Measurements from ENCODE around the gene KCNK4. TPM values are rescaled to one million over a fixed set of nuclear protein-coding genes. Genes with fewer than 3 reads are reported as not detected.
A peak's percentile ranks its signal among the peaks of the same experiment; 100 is the strongest.

Gene KCNK4
- total and polyA plus RNA-seq, 2 of the 13 experiments (the other 11 are each of a cell fraction or from before 2014, with no cell fraction given), result not detected

- no peak for TF ChIP-seq SIX4 (CRISPR knock-in tag; IDR thresholded peaks at IDR 0.05)
- peak; percentile 19; the same call in 1 of the 2 replicates for TF ChIP-seq SIN3A (IDR thresholded peaks at IDR 0.05; ENCODE audit: borderline replicate concordance, low read depth, low read length)
- TF ChIP-seq ZNF180 (CRISPR knock-in tag; IDR thresholded peaks at IDR 0.05; ENCODE audit: borderline replicate concordance, low read depth), result no peak
- TF ChIP-seq HHEX (CRISPR knock-in tag; IDR thresholded peaks at IDR 0.05), result no peak
- TF ChIP-seq ZBTB8A (CRISPR knock-in tag; IDR thresholded peaks at IDR 0.05; ENCODE audit: borderline replicate concordance, low read depth), result no peak
- no peak for TF ChIP-seq SMYD3 (CRISPR knock-in tag; IDR thresholded peaks at IDR 0.05)
- no peak for TF ChIP-seq ZNF850 (CRISPR knock-in tag; conservative IDR thresholded peaks at IDR 0.05)
- no peak for TF ChIP-seq ZBTB3 (CRISPR knock-in tag; IDR thresholded peaks at IDR 0.05; ENCODE audit: borderline replicate concordance, low read depth)
- peak; percentile 62 for TF ChIP-seq ZFY (CRISPR knock-in tag; IDR thresholded peaks at IDR 0.05)
- TF ChIP-seq ZNF138 (CRISPR knock-in tag; IDR thresholded peaks at IDR 0.05; ENCODE audit: low read depth), result no peak
- TF ChIP-seq, protein P1, sequence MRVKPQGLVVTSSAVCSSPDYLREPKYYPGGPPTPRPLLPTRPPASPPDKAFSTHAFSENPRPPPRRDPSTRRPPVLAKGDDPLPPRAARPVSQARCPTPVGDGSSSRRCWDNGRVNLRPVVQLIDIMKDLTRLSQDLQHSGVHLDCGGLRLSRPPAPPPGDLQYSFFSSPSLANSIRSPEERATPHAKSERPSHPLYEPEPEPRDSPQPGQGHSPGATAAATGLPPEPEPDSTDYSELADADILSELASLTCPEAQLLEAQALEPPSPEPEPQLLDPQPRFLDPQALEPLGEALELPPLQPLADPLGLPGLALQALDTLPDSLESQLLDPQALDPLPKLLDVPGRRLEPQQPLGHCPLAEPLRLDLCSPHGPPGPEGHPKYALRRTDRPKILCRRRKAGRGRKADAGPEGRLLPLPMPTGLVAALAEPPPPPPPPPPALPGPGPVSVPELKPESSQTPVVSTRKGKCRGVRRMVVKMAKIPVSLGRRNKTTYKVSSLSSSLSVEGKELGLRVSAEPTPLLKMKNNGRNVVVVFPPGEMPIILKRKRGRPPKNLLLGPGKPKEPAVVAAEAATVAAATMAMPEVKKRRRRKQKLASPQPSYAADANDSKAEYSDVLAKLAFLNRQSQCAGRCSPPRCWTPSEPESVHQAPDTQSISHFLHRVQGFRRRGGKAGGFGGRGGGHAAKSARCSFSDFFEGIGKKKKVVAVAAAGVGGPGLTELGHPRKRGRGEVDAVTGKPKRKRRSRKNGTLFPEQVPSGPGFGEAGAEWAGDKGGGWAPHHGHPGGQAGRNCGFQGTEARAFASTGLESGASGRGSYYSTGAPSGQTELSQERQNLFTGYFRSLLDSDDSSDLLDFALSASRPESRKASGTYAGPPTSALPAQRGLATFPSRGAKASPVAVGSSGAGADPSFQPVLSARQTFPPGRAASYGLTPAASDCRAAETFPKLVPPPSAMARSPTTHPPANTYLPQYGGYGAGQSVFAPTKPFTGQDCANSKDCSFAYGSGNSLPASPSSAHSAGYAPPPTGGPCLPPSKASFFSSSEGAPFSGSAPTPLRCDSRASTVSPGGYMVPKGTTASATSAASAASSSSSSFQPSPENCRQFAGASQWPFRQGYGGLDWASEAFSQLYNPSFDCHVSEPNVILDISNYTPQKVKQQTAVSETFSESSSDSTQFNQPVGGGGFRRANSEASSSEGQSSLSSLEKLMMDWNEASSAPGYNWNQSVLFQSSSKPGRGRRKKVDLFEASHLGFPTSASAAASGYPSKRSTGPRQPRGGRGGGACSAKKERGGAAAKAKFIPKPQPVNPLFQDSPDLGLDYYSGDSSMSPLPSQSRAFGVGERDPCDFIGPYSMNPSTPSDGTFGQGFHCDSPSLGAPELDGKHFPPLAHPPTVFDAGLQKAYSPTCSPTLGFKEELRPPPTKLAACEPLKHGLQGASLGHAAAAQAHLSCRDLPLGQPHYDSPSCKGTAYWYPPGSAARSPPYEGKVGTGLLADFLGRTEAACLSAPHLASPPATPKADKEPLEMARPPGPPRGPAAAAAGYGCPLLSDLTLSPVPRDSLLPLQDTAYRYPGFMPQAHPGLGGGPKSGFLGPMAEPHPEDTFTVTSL (CRISPR knock-in tag; IDR thresholded peaks at IDR 0.05; ENCODE audit: borderline replicate concordance), result no peak
- no peak for TF ChIP-seq ZNF704 (CRISPR knock-in tag; IDR thresholded peaks at IDR 0.05; ENCODE audit: borderline replicate concordance)
- no peak for TF ChIP-seq MLLT10 (CRISPR knock-in tag; IDR thresholded peaks at IDR 0.05)
- TF ChIP-seq, protein P2, sequence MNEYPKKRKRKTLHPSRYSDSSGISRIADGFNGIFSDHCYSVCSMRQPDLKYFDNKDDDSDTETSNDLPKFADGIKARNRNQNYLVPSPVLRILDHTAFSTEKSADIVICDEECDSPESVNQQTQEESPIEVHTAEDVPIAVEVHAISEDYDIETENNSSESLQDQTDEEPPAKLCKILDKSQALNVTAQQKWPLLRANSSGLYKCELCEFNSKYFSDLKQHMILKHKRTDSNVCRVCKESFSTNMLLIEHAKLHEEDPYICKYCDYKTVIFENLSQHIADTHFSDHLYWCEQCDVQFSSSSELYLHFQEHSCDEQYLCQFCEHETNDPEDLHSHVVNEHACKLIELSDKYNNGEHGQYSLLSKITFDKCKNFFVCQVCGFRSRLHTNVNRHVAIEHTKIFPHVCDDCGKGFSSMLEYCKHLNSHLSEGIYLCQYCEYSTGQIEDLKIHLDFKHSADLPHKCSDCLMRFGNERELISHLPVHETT (CRISPR knock-in tag; conservative IDR thresholded peaks at IDR 0.05), result no peak; the same call in 1 of the 2 replicates
- no peak for TF ChIP-seq NFYC (CRISPR knock-in tag; IDR thresholded peaks at IDR 0.05)
- TF ChIP-seq ZFP62 (CRISPR knock-in tag; IDR thresholded peaks at IDR 0.05), result no peak
- no peak; the same call in 1 of the 2 replicates for TF ChIP-seq ZNF563 (CRISPR knock-in tag; IDR thresholded peaks at IDR 0.05)
- no peak for TF ChIP-seq EHMT2 (IDR thresholded peaks at IDR 0.05; ENCODE audit: borderline replicate concordance, low read depth, low read length)
- TF ChIP-seq, protein P3, sequence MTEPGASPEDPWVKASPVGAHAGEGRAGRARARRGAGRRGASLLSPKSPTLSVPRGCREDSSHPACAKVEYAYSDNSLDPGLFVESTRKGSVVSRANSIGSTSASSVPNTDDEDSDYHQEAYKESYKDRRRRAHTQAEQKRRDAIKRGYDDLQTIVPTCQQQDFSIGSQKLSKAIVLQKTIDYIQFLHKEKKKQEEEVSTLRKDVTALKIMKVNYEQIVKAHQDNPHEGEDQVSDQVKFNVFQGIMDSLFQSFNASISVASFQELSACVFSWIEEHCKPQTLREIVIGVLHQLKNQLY (CRISPR knock-in tag; IDR thresholded peaks at IDR 0.05), result no peak
- TF ChIP-seq SOX6 (IDR thresholded peaks at IDR 0.05), result no peak
- TF ChIP-seq SOX6 (CRISPR knock-in tag; IDR thresholded peaks at IDR 0.05), result no peak
- TF ChIP-seq SMARCC2 (IDR thresholded peaks at IDR 0.05), result no peak
These were observed 39.9 kb upstream of the KCNK4 start, which contains the start of gene PLCB3 (continued) for GRCh38 chr11:64251016-64251752.

Measured in HepG2 (cell line).